NCI-H748 treated with DMSO at 0.1 percent for 48 hours (cell line): Measurements from ENCODE around the gene POMZP3.
A peak's percentile ranks its signal among the peaks of the same experiment; 100 is the strongest.
"Not testable (repeated sequence)": the region's sequence is repeated elsewhere in the genome, so short reads cannot be mapped to it uniquely, and the experiment has no call there.

Source experiments
- DNase-seq: peaks from one replicate; lab custom pipeline; 2025; lab: John Stamatoyannopoulos, UW

The POMZP3 gene

GRCh38 chr7:76586585-76587315 lies 40.3 kb downstream of the POMZP3 start:
- peak; percentile 80 for DNase-seq

DNA sequence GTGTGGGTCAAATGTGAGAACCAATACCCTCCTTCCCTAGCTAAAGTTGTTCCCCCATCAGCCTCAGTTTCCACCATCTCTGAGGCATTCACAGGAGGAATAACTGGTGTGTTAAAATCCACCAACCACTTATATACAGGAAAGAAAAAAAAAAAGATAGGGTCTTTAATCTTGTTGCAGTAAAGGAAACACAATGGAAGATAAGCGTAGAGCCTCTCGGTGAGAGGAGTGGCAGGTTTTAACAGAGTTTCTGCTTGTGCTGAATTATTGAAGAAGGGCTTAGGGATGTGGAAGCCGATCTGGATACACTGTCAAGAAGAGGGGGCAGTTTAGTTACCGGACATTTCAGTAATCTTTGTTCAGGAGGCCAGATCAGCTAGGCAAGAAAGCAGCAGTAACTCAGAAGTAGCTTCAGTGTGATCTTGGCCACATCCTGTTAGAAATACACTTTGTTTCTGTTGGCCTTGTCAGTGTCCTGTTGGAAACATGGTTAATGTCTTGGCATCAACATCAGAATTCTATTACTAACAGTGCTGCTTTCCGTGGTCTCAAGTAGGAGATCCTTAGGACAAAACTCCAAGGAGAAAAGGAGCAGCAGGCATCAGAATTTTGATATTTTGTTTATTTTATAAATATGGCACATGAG lies 43.3 kb downstream of the POMZP3 start:
- not testable (repeated sequence) for DNase-seq

DNA sequence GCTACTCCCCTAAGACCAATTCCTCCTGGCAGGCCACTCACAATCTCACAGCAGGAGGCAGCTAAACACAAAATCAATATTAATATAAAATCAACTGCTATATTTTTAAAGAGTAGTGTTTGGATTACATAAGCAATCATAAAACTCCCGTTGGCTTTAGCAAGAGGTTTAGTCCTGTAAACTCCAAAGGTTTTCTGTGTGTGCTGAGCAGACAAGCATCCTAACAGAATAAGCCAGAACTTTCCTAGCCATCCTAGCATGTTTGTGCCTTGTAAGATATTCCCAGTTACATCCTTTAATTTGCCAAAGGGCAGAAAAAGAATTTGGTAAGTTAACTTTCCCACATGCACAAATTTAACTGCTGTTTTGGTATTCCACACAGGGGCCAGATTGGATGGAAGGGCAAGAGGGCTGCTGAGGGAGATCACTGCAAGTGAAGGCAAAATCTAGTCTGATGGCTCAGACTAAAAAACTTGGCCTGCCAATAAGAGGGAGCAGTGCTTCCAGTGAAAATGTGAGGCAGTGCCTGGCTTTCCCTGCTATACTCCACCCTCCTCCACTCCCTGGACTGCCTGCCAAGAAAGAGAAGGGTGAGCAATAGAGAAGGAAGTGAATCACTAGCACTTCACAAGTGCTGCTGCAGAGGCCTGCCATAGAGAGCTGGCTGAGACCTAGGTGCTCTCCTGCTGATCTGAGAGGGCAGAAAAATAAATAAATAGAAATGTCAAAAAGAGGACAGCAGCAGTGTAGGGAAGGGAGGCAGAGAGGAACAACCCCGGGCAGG lies 44.0 kb downstream of the POMZP3 start:
- not testable (repeated sequence) for DNase-seq

GRCh38 chr7:76575919-76576655 lies 51.0 kb downstream of the POMZP3 start:
- not testable (repeated sequence) for DNase-seq

- DNase-seq = not testable (repeated sequence)
These were observed 51.6 kb downstream of the POMZP3 start for GRCh38 chr7:76575431-76575830.

DNA sequence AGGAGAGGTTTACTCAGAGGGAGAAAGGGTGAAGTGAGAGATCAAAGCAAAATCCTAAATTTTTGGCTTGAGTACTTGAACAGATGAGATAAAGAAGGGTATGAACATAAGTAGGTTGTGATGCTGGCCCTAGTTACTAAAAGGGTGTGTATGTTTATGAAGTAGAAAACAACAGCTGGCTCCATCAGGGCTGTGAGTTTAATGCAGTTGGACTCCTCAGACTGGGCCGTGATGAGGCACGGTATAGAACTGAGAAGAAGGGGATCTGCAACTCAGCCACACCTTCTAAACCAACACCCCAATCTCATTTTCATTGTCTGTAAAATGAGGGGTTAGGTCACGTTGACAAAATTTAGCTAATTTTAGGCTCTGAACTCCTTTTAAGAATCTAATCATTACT lies 54.8 kb downstream of the POMZP3 start:
- DNase-seq = not testable (repeated sequence)

GRCh38 chr7:76570324-76570775 lies 56.7 kb downstream of the POMZP3 start:
- DNase-seq = not testable (repeated sequence)

DNA sequence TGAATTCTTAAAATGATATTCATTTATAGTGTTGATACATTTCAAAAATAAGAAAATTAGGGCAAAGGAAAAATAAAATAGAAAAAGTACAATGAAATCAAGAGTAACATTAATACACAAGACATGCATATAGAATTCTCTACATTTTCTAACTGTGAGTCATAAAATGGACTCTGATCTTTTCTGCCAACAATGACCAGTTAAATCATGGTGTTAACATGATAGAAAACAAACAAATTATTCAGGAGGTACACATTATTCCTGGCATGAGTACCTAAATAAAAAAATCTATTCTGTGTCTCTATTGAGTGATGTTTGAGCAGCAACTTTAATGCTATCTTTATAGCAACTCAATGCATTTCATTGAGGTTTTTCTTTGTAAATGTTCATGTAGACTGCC lies 58.3 kb downstream of the POMZP3 start:
- DNase-seq = not testable (repeated sequence)

DNA sequence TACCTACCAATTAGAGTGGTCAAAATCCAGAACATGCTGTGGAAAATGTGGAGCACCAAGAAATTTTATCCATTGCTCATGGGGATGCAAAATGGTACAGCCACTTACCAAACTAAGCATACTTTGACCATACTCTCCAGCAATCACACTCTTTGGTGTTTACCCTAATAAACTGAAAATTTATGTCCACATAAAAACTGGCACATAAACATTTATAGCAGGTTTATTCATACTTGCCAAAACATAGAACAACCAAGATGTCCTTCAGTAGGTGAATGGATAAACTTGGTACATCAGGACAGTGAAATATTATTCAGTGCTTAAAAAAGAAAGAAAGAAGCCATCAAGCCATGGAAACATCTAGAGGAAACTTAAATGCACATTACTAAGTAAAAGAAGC lies 59.3 kb downstream of the POMZP3 start:
- DNase-seq = not testable (repeated sequence)

GRCh38 chr7:76567311-76567710 lies 59.8 kb downstream of the POMZP3 start:
- not testable (repeated sequence) for DNase-seq

- not testable (repeated sequence) for DNase-seq
These were observed 62.1 kb downstream of the POMZP3 start for GRCh38 chr7:76565001-76565400.

- DNase-seq = not testable (repeated sequence)
These were observed 65.7 kb downstream of the POMZP3 start for GRCh38 chr7:76561342-76561741.

- DNase-seq = not testable (repeated sequence)
These were observed 66.9 kb downstream of the POMZP3 start for GRCh38 chr7:76560157-76560556.
